OCI-LY3 (cell line): Measurements from ENCODE around the gene SCD5.

Source experiments
- CTCF ChIP-seq: fragments of 200-600, 300-600 bp; sonication (generic); IDR thresholded peaks from 2 replicates; pipeline ENCODE4 v1.5.1; 2014; ENCODE audit warnings: antibody characterized with exemption, low read length, low read depth
- EZH2phosphoT487 ChIP-seq: fragments of 200-600 bp; shearing (Covaris generic); IDR thresholded peaks from 2 replicates; pipeline ENCODE4 v1.6.1; 2018; ENCODE audit warnings: antibody characterized with exemption, mixed run types, low read depth

GRCh38 chr4:82811392-82811791 lies 12.8 kb upstream of the SCD5 start:
- TF ChIP-seq CTCF (no peak), EZH2phosphoT487 (no peak)
